ENCODE results near the gene TRAPPC2B. TPM values are rescaled to one million over a fixed set of nuclear protein-coding genes. Genes with fewer than 3 reads are reported as not detected.

Gene TRAPPC2B
- total and polyA plus RNA-seq, 2 of the 13 experiments (the other 11 are each of a cell fraction or from before 2014, with no cell fraction given) = 13.3 to 17.7 TPM

GRCh38 chr19:57380923-57381322 is 17.6 kb downstream of the TRAPPC2B start:
- Histone ChIP-seq H3K27me3 (ENCODE audit: control insufficient read depth in 1 of 2, insufficient read depth in 2 of 2, low read length in 2 of 2) (no peaks in the 10 kb centered on the region), H3K4me2 (ENCODE audit: low read depth, low read length) (no peak overlapping the region), H3K36me3 (replicated peaks in 1 of 2; ENCODE audit: control insufficient read depth in 1 of 2, insufficient read depth in 2 of 2, low read length in 2 of 2) (peaks cover 0 to 11% of the 10 kb centered on the region in 2 experiments; a peak in 1 of 5 replicates), H4K20me1 (ENCODE audit: insufficient read depth, low read length) (no peaks in the 10 kb centered on the region), H2AFZ (ENCODE audit: low read length) (no peak overlapping the region), H3K4me1 (ENCODE audit: insufficient read depth, low read length) (no peaks in the 10 kb centered on the region), H3K79me2 (ENCODE audit: insufficient read depth, low read length) (no peaks in the 10 kb centered on the region), H3K27ac (ENCODE audit: extremely low read length, insufficient read depth, low read length) (no peak overlapping the region), H3K4me3 (replicated peaks in 1 of 3; ENCODE audit: insufficient read depth in 1 of 3, low read depth in 2 of 3, low read length in 3 of 3) (no peak overlapping the region), H3K9me3 (ENCODE audit: low read length) (no peaks in the 10 kb centered on the region), H3K9ac (ENCODE audit: insufficient read depth, low read depth, low read length) (no peak overlapping the region)
- no peak for TF ChIP-seq ZNF331 (CRISPR knock-in tag; IDR thresholded peaks at IDR 0.05)
- TF ChIP-seq ZNF710 (CRISPR knock-in tag; IDR thresholded peaks at IDR 0.05; ENCODE audit: borderline replicate concordance) = no peak
- no peak for TF ChIP-seq KLF16 (CRISPR knock-in tag; IDR thresholded peaks at IDR 0.05)
- TF ChIP-seq ZNF614 (CRISPR knock-in tag; IDR thresholded peaks at IDR 0.05; ENCODE audit: borderline replicate concordance) = no peak
- TF ChIP-seq ZKSCAN8 (CRISPR knock-in tag; IDR thresholded peaks at IDR 0.05; ENCODE audit: borderline replicate concordance) = no peak
- no peak for TF ChIP-seq ZNF281 (CRISPR knock-in tag; IDR thresholded peaks at IDR 0.05; ENCODE audit: borderline replicate concordance)
- no peak for TF ChIP-seq MLXIP (CRISPR knock-in tag; IDR thresholded peaks at IDR 0.05; ENCODE audit: borderline replicate concordance)
- in situ Hi-C loops (cut with HindIII; ENCODE audit: extremely low pct_ligation_motif_present, low pct_unique_long_range_greater_than_20kb) = no loop called here
- ATAC-seq (no peak), FAIRE-seq (no peak), DNase-seq (ENCODE audit: low spot score) (no peak)
- CTCF ChIA-PET (ENCODE audit: low intra/inter-chr PET ratio, low total read pairs) = no interaction called here
- intact Hi-C loops (cut with micrococcal nuclease; ENCODE audit: unreplicated experiment) = no loop called here
- POLR2A ChIA-PET = no interaction called here
- BruUV-seq (replicated peaks) = no TSS peak
